NOMO-1 treated with DMSO at 0.1 percent for 48 hours (cell line): ENCODE measurements around the gene SPRY1.

Source experiments
- DNase-seq: peaks from one replicate; lab custom pipeline; 2025; ENCODE audit not compliant: unreplicated experiment; lab: John Stamatoyannopoulos, UW

Gene SPRY1

GRCh38 chr4:123438031-123438430 lies 41.4 kb downstream of the SPRY1 start:
- no peak for DNase-seq

GRCh38 chr4:123443401-123444289 lies 47.0 kb downstream of the SPRY1 start:
- DNase-seq, result peak; percentile 46

GRCh38 chr4:123444290-123444731 lies 47.7 kb downstream of the SPRY1 start:
- DNase-seq, result peak; percentile 60

- no peak for DNase-seq
Observed at GRCh38 chr4:123446865-123447474, 50.4 kb downstream of the SPRY1 start.

GRCh38 chr4:123449362-123449761 lies 52.8 kb downstream of the SPRY1 start:
- DNase-seq, result no peak

- DNase-seq, result peak; percentile 93
Observed at GRCh38 chr4:123449780-123450179, 53.2 kb downstream of the SPRY1 start.

- no peak for DNase-seq
Observed at GRCh38 chr4:123450393-123450792, 53.8 kb downstream of the SPRY1 start.

GRCh38 chr4:123452616-123453015 lies 56.0 kb downstream of the SPRY1 start:
- peak; percentile 23 for DNase-seq

- no peak for DNase-seq
Observed at GRCh38 chr4:123453061-123453680, 56.6 kb downstream of the SPRY1 start.
